Activated naive CD4-positive, alpha-beta T cell treated with anti-CD3 and anti-CD28 coated beads, Interleukin-2, amount 50 U/mL, for 24 hours (primary cell): Measurements from ENCODE around the gene ARAP1.

Experiments used
- H3K27ac Mint-ChIP-seq: one replicate; pipeline ENCODE4 v1.8.0; 2021; ENCODE audit warnings: mild to moderate bottlenecking, mixed read lengths
- H3K27me3 Mint-ChIP-seq: one replicate; pipeline ENCODE4 v1.8.0; 2021; ENCODE audit warnings: mixed read lengths
- H3K36me3 Mint-ChIP-seq: one replicate; pipeline ENCODE4 v1.8.0; 2021; ENCODE audit warnings: mixed read lengths
- H3K4me1 Mint-ChIP-seq: one replicate; pipeline ENCODE4 v1.8.0; 2021; ENCODE audit warnings: mixed read lengths
- H3K4me3 Mint-ChIP-seq: one replicate; pipeline ENCODE4 v1.8.0; 2021; ENCODE audit warnings: mild to moderate bottlenecking, mixed read lengths
- H3K9me3 Mint-ChIP-seq: one replicate; pipeline ENCODE4 v1.8.0; 2021; ENCODE audit warnings: mixed read lengths

The ARAP1 gene

DNA sequence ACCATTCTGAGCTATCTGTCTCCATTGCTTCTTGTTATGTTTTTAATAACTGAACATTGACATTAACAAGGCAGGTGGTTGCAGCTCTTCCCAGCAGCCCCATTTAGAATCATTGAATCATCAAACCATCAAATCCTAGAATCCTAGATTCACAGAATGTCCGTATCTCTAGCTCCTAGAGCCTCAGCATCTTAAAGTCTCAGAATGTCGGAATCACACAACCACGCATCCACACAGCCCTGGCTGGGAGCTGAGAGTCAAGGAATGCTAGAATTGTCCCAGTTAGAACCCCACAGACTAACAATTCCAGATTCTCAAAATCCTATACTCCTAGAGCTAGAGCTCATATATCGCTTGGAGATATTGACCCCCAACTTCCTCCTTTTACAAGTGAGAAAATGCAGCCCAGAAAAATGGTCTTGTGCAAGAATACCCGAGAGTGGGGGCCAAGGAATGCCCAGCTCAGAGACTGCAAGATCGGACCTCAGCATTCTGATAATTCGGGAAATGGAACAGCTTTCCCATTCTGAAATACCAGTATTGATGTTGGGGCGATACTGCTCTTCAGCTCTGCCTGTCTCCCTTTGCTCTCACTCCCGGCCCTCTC is 116.8 kb downstream of the ARAP1 start:
- no peak overlapping the region for H3K27ac Mint-ChIP-seq
- H3K4me3 Mint-ChIP-seq = no peak overlapping the region
- no peaks in the 10 kb centered on the region for H3K36me3 Mint-ChIP-seq
- no peaks in the 10 kb centered on the region for H3K9me3 Mint-ChIP-seq
- peaks cover 2% of the 10 kb centered on the region for H3K27me3 Mint-ChIP-seq
- no peaks in the 10 kb centered on the region for H3K4me1 Mint-ChIP-seq
